Hepatic stellate cell (primary cell): ENCODE measurements around the gene YWHAH.
"Not testable (repeated sequence)": the region's sequence is repeated elsewhere in the genome, so short reads cannot be mapped to it uniquely, and the experiment has no call there.

Experiments
- DNase-seq: peaks from one replicate; pipeline ENCODE4 v3.0.0; 2011; ENCODE audit warnings: low spot score

The YWHAH gene

DNA sequence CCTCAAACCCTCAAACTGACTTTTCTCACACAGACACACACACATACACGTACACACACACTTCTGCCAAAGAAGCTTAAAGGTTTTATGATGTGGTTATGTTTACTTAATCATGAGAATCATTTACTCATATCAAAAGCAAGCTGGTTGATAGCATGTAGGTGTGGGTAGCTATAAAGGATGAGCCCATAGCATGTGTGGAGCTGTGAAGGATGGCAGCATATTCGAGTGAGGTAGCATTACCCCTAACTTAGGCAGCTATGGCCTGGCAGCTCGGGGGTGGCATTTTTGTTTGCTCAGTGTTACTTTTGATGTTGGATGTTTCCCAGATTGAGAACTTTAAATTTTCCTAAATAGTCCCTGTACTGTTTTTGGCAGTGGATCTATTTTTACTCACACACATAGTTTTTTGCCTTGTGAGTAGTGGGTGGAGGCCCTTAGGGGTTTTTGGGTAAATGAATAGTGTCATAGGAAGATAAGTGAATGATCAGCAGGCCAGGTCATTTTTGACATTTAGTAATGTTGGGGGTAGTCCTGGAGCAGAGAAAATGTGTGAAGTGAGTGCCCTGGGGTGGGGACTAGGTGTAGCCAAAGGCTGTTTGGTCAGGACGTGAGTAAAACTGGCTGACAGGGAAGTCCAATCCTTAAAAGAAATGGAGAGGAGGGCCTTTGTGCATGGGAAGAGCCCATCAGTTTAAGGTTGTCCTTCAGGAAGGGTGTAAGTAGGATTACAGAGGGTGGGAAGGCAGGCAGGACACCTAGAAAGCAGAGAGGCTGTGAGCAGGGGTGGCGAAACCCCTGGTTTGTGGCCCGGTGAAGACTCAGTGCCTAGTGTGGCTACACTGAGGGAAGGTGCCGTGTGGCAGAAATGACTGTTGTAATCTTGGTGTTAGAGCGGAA lies 7.1 kb downstream of the YWHAH start:
- DNase-seq: no peak

DNA sequence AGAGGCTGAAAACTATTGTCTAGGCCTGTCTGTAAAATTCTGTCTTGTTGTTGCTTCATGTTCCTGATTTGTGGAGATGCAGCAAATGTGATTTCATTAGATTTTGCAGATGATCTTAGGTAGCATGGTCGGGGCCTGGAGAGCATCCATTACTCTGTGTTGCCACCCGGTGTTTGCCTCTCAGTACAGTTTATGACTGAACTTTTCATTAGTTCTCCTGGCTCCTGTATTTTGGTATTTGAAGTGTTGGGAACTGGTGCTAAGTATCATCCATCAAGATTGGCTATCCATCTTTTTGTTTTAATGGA lies 7.7 kb downstream of the YWHAH start:
- no peak for DNase-seq

DNA sequence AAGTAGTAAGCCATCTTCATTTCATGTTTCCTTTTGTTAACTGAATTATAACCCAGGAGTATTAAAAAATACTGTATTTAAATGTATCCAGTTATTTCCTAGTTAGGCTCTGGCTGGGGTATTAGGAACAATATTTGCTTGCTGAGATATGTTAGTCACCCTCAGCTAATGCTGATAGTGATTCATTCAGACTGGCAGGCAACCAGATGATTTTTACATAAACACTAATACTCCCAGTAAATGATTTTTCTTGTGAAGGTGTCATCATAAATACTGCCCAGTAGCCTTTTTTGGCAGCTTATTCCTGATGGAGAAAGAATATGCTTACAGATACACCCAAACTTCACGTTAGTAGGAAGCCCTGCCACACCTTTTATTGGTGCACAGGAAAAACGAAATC lies 8.1 kb downstream of the YWHAH start:
- peak; percentile 82 for DNase-seq

DNA sequence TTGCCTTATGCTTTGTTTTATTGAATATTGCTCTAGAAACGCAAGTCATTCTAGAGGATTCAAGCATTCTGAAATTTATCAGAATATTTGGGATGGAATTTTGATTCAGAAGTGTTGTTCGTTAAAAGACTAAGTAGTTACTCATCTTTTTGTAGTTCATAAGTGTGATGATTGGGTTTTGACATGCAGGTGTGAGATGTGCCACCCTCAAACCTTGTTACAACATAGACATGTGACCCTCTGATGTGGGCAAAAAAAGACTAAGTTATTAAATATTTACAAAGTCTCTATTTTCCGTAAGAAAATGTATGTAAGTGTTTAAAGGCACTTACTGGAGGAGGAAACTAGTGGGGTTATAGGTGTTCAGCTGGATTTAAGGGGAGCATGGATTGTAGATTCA lies 8.9 kb downstream of the YWHAH start:
- DNase-seq: no peak

GRCh38 chr22:31954535-31955523 lies 10.5 kb downstream of the YWHAH start:
- DNase-seq: no peak

- no peak for DNase-seq
Measured at GRCh38 chr22:31956360-31956759, 12.0 kb downstream of the YWHAH start.

DNA sequence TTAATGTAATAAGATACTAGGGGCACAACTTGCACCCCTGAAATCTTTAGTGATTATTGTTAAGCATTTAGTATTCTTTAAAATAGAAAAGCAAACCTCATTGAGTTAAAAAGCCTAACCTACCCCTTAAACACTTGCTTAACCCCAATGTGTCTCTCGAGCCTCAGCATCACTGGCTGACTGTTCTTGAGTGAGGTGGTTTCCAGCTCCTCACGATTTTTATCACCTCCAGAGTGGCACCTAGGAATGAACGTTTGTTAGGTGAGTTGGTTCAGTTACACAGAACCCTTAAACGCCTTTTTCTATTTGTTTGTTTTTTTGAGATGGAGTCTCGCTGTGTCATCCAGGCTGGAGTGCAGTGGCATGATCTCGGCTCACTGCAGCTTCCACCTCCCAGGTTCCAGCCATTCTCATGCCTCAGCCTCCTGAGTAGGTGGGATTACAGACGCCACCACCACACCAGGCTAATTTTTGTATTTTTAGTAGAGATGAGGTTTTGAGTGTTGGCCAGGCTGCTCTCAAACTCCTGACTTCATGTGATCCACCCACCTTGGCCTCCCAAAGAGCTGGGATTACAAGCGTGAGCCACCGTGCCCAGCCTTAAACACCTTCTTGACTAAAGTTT lies 13.7 kb downstream of the YWHAH start:
- DNase-seq: no peak

GRCh38 chr22:31958625-31959239 lies 14.4 kb downstream of the YWHAH start:
- no peak for DNase-seq

- DNase-seq: no peak
Measured at GRCh38 chr22:31960767-31961166, 16.4 kb downstream of the YWHAH start.

DNA sequence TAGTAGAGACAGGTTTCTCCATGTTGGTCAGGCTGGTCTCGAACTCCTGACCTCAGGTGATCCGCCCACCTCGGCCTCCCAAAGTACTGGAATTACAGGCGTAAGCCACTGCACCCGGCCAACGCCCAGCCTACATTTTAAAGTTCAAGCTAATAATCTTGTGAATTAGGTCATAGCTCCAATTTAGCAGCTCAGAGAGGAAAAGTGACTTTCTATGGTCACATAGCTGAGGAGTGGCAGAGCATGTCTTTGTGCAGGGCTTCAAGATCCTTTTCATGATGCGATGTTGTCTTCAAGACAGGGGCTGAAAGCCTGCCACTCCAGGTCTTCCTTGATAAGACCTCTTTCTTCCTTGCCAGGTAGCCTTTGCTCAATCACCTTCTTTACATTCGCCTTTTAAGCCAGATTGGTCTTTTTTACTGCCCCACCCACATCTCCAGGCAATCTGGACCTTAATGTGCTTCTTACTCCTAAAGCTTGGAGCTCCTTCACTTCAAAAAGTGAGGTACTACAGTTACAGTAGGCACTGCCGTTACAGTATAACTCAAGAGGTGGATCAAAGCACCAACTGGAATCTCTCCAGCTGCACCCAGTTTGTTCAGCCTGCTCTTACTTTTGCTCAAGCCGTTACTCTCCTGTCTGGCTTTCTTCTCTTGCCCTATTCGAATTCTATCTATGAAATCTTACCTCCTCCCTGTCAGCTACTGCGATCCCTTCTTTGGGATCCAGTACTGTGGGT lies 18.2 kb downstream of the YWHAH start:
- no peak for DNase-seq

DNA sequence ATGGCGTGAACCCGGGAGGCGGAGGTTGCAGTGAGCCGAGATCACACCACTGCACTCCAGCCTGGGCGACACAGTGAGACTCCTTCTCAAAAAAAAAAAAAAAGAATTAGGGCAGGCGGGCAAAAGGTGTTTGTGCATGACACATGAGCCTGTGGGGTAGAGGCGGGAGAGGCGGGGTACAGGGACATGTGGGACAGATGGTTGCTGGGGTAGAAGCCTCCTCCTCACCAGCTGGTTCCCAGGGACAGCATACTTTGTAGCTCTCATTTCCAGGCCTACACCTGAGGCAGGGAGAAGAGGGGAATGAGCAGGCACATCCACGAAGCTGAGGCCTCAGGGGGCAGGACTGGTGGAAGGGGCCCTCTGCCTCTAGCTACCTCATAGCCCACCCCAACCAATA lies 23.7 kb downstream of the YWHAH start:
- DNase-seq: no peak

DNA sequence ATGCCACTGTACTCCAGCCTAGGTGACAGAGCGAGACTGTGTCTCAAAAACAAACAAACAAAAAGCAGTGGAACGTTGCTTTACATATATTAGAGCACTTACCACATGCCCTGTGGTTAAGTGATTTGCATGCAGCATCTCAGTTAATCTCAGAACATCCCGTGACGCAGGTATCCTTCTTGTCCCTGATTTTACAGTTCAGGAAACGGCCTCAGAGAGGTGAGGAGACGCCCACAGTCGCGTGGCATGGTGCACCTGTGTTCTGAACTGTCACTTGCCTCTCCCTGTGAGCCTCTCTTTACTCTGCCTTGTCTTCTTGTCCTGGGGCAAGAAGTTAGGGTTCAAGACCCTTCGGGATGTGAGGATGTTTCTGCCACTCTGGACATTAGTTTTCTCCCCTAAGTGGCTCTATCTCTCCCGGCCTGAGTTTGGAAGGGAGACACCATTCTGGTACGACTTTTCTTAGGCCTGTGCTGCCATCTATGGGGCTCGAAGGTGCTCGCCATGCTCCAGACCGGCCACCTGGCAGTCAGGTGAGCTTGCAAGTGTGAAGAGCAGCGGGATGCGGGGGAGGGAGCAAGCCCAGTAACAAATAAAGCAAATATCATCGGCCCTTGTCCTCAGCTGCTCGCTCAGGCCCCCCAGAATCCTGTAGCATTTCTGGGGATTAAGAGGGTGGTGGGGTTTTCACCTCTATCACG lies 25.6 kb downstream of the YWHAH start:
- peak; percentile 75 for DNase-seq

DNA sequence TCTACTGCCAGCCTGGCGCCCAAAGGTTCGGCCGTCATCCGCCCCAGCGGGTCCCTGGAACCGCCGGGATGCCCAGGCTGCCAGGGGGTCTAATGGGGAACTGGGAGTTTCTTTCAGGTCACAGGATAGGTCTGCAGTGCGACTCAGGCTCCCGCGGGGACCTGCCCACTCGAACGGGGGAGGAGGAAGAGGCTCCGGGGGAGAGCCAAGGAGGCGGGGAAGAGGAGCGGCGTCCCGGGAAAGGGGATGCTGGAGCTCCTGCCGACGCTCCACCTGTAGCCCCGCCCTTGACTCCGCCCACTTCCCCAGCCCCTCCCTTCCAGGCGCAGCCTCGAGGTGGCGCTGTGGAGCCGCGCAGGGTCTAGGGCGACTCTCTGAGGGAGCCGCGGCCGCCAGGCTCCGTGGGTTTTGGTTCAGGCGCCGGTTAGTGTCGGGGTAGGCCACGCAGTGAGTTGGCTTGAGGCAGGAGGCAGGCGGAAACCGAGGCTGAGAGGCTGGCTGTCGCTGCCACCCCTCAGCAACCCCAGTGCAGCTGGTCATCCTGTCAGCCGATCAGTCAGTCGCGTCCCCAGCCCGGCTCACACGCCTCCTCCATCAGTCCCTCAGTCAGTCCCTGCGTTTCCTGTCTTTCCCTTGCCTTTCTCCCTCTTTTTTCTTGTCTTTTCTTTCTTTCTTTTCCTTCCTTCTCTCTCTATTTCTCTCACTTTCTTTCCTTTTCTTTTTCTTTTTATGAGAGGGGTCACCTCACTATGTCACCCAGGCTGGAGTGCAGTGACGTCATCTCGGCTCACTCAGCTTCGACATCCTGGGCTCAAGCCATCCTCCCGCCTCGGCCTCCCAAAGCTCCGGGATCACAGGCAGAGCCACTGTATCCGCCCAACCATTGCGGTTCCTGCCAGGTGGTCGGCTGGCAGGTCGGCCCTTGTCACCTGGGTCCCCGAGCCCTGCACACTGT lies 26.4 kb downstream of the YWHAH start:
- peak; percentile 86 for DNase-seq

DNA sequence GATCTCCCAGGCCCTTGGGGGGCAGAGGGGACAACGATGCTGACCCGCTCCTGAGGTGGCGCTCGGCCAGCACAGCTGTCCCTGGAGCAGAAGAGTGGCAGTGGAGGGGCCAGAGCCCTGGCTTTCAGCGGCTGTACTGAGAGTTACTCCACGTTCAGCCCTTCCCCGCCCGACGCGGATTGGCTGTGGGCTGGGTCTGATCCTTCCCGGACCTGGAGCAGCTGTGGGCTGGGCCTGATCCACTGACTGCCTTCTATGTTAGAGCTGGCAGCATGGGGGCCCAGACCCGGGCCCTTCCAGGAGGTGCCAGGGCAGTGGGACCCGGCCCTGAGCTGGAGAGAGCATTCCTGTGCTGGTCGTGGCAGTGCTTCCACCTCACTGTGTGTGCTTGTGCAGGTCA lies 27.8 kb downstream of the YWHAH start:
- DNase-seq: no peak

DNA sequence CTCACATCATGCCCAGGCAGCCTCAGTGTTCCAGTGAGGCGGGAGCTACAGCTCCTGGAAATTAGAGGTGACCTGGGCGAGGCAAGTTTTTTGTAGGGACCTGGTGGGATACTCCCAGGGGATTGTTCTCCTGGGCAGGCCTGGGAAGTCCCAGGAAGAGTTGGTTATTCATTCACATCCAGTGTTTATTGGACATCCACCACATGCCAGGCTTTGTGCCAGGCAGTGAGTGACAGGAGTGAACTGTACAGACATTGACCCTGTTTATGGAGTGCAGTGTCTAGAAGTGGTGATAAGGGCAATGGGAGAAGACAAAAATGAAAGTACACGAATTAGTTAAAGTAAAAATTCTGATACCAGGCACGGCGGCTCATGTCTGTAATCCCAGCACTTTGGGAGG lies 29.4 kb downstream of the YWHAH start:
- DNase-seq: no peak

DNA sequence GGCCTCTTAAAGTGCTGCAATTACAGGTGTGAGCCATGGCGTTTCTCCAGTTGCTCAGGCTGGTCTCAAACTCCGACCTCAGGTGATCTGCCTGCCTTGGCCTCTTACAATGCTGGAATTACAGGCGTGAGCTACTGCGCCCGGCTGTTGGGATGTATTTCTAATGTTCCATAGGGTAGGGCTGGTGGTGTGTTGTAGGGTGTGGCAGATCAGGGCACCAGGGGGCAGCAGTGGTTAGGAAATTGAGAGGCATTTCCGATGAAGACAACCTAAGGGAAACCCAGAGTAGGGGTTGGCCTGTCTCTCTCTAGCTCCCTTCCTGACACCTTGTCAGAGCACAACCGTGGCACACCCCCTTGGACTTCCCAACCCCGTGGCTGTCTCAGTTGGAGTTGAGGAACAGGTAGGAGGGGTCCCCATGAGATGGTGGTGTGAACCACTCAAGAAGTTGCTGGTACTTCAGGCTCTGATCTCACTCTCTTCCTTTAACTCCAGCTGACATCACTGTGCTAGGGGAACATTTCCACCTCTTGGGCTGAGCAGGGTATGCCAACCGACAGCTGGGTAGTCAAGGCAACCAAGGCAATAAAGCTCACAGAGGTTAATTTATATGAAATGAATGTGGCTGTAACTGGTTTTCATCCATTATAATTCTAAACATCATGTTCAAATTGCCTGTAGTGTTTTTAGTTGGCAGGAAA lies 33.0 kb downstream of the YWHAH start:
- peak; percentile 79 for DNase-seq

DNA sequence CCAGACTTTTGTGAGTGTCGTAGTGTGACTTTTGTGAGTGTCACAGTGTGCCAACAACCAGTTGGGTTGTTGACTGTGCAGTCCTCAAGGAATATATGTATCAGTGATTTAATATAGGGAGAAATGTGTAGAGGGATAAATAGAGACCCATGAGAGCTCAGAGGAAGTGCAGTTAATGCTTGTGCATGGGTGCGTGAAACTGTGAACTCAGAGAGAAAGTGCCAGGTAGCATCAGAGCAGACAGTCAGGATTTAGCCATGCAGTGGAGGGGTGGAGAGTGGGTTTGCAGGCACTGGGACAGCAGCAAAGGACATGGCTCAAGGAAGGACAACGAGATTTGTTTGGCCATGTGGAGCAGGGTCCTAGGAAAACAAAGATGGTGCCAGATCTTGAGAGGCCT lies 33.6 kb downstream of the YWHAH start:
- DNase-seq: no peak

GRCh38 chr22:31980628-31981027 lies 36.3 kb downstream of the YWHAH start:
- DNase-seq: no peak

DNA sequence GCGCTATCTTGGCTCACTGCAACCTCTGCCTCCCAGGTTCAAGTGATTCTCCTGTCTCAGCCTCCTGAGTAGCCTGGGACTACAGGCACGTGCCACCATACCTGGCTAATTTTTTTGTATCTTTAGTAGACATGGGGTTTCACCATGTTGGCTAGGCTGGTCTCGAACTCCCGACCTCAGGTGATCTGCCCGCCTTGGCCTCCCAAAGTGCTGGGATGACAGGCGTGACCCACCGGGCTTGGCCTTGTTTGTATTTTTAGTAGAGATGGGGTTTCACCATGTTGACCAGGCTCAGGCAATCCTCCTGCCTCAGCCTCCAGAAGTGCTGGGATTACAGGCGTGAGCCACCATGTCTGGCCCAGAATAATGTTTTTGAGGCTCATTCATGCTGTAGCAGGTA lies 37.6 kb downstream of the YWHAH start:
- DNase-seq: not testable (repeated sequence)
